ENCODE data around the gene RASA4.
"Not testable (repeated sequence)": the region's sequence is repeated elsewhere in the genome, so short reads cannot be mapped to it uniquely, and the experiment has no call there.

DNA sequence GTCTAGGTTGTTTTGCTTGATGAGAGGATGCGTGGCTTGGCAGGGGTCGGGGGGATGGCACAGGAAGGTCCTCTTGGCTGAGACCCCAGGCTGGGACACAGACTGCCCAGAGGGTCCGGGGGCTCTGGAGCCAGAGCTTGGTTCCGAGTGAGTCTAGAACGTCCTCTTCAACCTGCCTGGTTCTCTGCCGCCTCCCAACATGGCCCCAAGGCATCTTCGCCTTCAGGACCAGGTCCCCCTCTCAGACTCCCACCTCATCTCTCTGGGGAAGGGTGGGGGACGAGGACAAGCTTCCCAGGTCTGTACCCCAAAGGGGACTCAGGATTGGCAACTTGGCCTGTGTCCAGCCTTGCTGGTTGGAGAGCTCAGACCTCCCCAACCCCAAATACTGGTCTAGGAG, 74.5 kb downstream of the RASA4 start:
- TF ChIP-seq, protein P1, sequence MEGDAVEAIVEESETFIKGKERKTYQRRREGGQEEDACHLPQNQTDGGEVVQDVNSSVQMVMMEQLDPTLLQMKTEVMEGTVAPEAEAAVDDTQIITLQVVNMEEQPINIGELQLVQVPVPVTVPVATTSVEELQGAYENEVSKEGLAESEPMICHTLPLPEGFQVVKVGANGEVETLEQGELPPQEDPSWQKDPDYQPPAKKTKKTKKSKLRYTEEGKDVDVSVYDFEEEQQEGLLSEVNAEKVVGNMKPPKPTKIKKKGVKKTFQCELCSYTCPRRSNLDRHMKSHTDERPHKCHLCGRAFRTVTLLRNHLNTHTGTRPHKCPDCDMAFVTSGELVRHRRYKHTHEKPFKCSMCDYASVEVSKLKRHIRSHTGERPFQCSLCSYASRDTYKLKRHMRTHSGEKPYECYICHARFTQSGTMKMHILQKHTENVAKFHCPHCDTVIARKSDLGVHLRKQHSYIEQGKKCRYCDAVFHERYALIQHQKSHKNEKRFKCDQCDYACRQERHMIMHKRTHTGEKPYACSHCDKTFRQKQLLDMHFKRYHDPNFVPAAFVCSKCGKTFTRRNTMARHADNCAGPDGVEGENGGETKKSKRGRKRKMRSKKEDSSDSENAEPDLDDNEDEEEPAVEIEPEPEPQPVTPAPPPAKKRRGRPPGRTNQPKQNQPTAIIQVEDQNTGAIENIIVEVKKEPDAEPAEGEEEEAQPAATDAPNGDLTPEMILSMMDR (conservative IDR thresholded peaks at IDR 0.05; ENCODE audit: low read depth, low read length), result not testable (repeated sequence)
- not testable (repeated sequence) for TF ChIP-seq EZH2 (IDR thresholded peaks at IDR 0.05; ENCODE audit: borderline replicate concordance, low read depth, low read length, poor library complexity, severe bottlenecking)

Data from A673 (cell line).